ENCODE results near the gene NR3C1.

The NR3C1 gene

DNA sequence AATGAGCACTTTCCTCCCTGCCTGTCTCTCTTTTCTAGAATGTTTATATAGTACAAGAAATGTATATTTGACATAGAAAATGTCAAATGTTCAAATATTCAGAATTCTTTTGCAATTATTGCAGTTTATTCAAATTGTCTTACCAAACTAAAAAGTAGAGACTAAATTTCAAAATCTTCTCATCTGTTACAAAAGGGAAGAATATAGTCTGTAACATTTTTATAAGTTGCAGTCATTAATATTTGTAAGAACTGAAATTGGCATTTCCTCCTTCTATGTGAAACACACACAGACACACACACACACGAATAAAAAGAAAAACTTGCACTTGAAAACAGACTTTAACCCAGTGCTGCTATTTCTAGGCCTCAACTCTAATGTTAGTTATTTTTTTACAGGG, 56.4 kb downstream of the NR3C1 start:
- TF ChIP-seq, protein P1, sequence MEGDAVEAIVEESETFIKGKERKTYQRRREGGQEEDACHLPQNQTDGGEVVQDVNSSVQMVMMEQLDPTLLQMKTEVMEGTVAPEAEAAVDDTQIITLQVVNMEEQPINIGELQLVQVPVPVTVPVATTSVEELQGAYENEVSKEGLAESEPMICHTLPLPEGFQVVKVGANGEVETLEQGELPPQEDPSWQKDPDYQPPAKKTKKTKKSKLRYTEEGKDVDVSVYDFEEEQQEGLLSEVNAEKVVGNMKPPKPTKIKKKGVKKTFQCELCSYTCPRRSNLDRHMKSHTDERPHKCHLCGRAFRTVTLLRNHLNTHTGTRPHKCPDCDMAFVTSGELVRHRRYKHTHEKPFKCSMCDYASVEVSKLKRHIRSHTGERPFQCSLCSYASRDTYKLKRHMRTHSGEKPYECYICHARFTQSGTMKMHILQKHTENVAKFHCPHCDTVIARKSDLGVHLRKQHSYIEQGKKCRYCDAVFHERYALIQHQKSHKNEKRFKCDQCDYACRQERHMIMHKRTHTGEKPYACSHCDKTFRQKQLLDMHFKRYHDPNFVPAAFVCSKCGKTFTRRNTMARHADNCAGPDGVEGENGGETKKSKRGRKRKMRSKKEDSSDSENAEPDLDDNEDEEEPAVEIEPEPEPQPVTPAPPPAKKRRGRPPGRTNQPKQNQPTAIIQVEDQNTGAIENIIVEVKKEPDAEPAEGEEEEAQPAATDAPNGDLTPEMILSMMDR (IDR thresholded peaks at IDR 0.05; ENCODE audit: insufficient read depth, low read depth, low read length, missing control alignments): no peak

DNA sequence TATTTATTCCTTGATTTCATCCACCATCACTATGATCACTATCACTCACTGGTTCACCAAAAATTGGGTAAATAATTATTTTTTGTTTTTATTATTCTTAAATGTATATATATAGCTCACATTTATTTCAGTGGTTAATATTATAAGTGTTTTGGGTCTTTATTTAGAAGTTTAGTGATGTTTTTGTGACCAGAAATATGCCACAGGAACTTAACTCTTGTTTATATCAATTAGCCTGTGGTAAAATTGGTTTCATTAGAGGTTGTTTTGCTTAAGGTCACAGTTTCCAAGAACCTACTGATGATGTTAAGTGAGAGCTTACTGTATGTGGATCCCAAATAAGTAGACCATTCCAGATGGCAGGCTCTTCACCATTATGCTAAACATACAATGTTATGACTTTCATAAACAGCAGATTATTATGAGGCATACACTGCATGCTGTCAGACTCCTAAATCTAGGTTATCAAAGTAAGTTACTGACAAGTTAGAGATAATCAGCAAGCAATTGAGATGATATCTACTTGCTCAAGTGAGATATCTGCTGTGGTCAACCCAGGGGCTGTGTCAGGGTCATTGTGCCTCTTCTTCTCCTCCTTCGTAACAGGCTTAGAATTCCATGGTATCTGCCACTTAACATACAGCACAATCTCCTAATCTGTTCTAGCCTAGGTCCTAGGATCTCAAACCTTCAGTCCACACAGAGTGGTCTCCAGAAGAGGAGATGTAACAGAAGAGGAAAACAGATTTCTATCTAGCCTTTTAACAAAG, 57.6 kb downstream of the NR3C1 start:
- no peak for DNase-seq (ENCODE audit: low read depth)
- TF ChIP-seq, protein P1 (IDR thresholded peaks at IDR 0.05; ENCODE audit: insufficient read depth, low read depth, low read length, missing control alignments): no peak
- H3K4me3 ChIP-seq (ENCODE audit: low read depth, low read length): no peak overlapping the region

More for the DNA sequence above, 56.4 kb downstream of the NR3C1 start:
- no peak overlapping the region for H3K4me3 ChIP-seq (ENCODE audit: low read depth, low read length)
- DNase-seq (ENCODE audit: low read depth): no peak

DNA sequence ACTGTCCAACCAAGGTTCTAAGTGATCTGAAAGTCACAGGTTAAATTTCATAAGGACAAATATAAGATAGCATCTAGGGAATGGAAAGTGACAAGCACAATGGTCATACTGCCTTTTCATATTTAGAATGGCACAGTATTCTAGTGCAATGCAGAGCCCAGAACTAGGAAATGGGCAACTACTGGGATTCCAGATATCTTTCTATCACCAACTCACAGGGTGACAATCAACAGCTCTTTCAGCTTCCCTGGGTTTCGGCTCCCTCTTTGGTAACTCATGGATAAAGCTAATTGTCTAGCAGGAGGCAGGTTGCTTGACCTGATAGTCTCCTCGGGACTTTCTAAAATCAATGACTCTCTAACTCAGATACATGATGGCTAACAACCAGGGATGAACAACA, 60.4 kb downstream of the NR3C1 start:
- H3K4me3 ChIP-seq (ENCODE audit: low read depth, low read length): no peak overlapping the region
- no peak for DNase-seq (ENCODE audit: low read depth)
- TF ChIP-seq, protein P1 (IDR thresholded peaks at IDR 0.05; ENCODE audit: insufficient read depth, low read depth, low read length, missing control alignments): no peak

DNA sequence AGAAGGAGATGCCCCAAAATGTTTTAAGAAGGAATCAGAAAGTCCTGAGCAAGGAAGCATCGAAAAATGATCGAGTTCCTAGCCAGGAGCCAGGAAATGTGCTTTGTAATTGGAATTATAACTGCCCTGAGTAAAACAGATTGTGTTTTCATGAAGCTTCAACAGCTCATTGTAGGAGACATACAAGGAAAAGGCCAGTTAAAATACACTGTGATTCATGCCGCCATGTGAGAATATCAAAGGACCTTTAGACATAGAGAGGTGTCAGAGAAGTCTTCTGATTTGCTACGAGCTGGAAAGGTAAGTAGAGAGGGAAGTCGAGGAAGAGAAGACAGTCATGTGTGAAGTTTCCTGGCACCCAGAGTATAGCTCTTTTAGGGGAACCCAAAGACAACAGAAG, 60.9 kb downstream of the NR3C1 start:
- H3K4me3 ChIP-seq (ENCODE audit: low read depth, low read length): no peak overlapping the region
- DNase-seq (ENCODE audit: low read depth): no peak
- TF ChIP-seq, protein P1 (IDR thresholded peaks at IDR 0.05; ENCODE audit: insufficient read depth, low read depth, low read length, missing control alignments): no peak

DNA sequence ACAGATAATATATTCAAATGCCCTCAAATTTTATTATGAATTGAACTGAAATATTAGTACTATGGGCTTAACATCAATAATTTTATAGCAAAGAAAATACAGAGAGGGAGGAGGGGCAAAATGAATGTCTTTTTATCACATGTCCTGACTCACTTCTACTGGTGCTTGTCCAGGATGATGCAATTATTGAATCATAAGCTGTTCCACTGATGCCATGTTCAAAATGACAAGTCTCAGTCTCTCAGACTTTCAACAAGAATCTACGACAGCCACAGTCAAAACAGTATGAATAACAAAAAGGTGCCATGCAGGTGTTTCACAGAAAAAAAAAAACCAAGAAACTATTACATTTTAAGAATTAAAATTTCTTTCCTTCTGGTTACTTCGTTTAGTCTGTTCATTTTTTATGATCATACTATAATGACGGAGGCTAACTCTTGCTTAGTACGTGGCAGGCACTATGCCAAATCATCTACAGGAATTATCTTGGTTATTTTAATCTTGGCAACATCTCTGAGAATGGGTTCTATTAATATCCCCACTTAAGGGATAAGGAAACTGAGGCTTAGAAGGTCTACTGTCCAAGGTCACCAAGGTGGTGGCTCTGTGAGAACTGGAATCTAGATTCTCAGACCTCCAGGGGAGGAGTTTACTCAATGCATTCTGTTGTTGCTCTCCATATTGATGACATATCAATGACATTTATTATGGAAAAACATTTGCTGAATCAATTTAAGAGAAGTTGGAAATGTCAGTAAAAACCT, 61.5 kb downstream of the NR3C1 start:
- no peak overlapping the region for H3K4me3 ChIP-seq (ENCODE audit: low read depth, low read length)
- no peak for DNase-seq (ENCODE audit: low read depth)
- TF ChIP-seq, protein P1 (IDR thresholded peaks at IDR 0.05; ENCODE audit: insufficient read depth, low read depth, low read length, missing control alignments): no peak

DNA sequence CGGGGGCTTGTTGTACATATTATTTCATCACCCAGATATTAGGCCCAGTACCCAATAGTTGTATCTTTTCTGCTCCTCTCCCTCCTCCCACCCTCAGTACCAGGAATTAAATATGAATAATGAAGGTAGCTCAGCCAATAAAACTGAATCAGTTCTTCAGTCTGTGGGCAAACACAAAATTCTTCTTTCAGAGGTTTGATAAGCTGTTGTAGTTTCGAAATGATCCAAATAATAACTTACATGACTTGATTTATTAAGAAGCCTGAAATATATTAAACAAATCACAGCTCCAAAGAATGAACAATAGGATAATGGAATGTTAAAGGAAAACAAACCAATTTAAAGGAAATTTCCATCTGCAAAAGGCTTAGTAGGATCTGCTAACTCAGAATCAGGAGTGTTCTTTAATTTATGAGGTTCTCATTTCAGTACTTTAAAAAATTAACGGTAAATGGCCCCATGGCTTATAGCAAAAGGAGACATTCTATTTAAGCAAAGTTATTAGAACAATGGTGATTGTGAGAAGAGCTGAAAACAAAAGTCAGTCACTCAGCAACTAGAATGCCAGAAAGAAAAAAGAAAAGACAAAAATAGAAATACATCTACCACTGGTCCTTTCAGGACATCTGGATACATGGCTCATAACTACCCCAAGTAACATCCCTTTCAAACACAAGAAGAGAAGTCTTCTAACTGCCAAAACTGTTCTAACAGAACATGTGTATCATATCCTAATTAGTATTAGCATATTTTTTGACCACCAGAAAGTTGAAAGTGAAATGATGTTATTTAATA, 62.4 kb downstream of the NR3C1 start:
- H3K4me3 ChIP-seq (ENCODE audit: low read depth, low read length): no peak overlapping the region
- no peak for DNase-seq (ENCODE audit: low read depth)
- TF ChIP-seq, protein P1 (IDR thresholded peaks at IDR 0.05; ENCODE audit: insufficient read depth, low read depth, low read length, missing control alignments): no peak
